A549 (cell line): Measurements from ENCODE around the gene TMEM176B.

Source experiments
- CHD4 ChIP-seq: fragments of 200-600 bp; sonication (generic); IDR thresholded peaks from 2 replicates; pipeline ENCODE4 v1.6.1; 2016; ENCODE audit warnings: antibody characterized with exemption, mild to moderate bottlenecking, borderline replicate concordance
- CTCF ChIP-seq: fragments of >200 bp; sonication (Bioruptor Twin); formaldehyde crosslinking; IDR thresholded peaks from 3 replicates; pipeline ENCODE4 v1.5.1; 2016
- MAFK ChIP-seq: fragments of 450-650 bp; IDR thresholded peaks from 2 replicates; pipeline ENCODE4 v1.6.1; 2014; ENCODE audit not compliant: partially characterized antibody
- ZFP36 ChIP-seq: fragments of 450-650 bp; IDR thresholded peaks from 2 replicates; pipeline ENCODE4 v1.6.1; 2014; ENCODE audit warnings: borderline replicate concordance; ENCODE audit not compliant: partially characterized antibody

- TF ChIP-seq ZFP36 (no peak), CHD4 (no peak), CTCF (no peak), MAFK (no peak)
These were observed 46.1 kb downstream of the TMEM176B start for GRCh38 chr7:150753826-150754603.
